Prostate gland (tissue), 2 donors: ENCODE results near the gene METTL13. TPM values are rescaled to one million over a fixed set of nuclear protein-coding genes. Genes with fewer than 3 reads are reported as not detected.

Source experiments
- DNase-seq: peaks from one replicate; pipeline ENCODE4 v3.0.0-alpha.2; 2019; ENCODE audit warnings: low spot score
- H3K27ac ChIP-seq, 2 donors: fragments of 200-600 bp; sonication (generic); 2 replicates each; pipeline ENCODE4 v1.5.1; 2017 to 2019
- H3K27me3 ChIP-seq: fragments of 200-600 bp; sonication (generic); replicated peaks from 2 replicates; pipeline ENCODE4 v1.5.1; 2019; ENCODE audit not compliant: insufficient read depth
- H3K36me3 ChIP-seq, 2 donors: fragments of 200-600 bp; sonication (generic); 1 replicate in 1 of 2; 2 replicates in 1 of 2; pipeline versions ENCODE4 v1.5.1 to v1.8.1; 2017 to 2019
- H3K4me1 ChIP-seq: fragments of 200-600 bp; sonication (generic); replicated peaks from 2 replicates; pipeline ENCODE4 v1.5.1; 2019
- H3K4me3 ChIP-seq, 2 donors: fragments of 200-600 bp; sonication (generic); 2 replicates each; pipeline ENCODE4 v1.5.1; 2017 to 2019
- H3K9me3 ChIP-seq: fragments of 200-600 bp; sonication (generic); 2 replicates; pipeline ENCODE4 v1.5.1; 2017
- POLR2A ChIP-seq: fragments of 450-650 bp; IDR thresholded peaks from one replicate; pipeline ENCODE4 v1.6.1; 2016; ENCODE audit warnings: antibody characterized with exemption, mild to moderate bottlenecking
- POLR2AphosphoS5 ChIP-seq: sonication (generic); formaldehyde crosslinking; IDR thresholded peaks from one replicate; pipeline ENCODE4 v1.6.1; 2017; ENCODE audit warnings: antibody characterized with exemption
- WGBS: methylation state at CpG from one replicate; pipeline ENCODE4 v1.1.5; 2018; 5-methylcytosine and 5-hydroxymethylcytosine counted together
- intact Hi-C: fragments of 100-400 bp; cut with DNase I; formaldehyde crosslinking; loops from one replicate; pipeline ENCODE4 v1.14.2; 2022
- total RNA-seq, 2 donors: library from RNA; depleted of rRNA; stranded (reverse); fragments of >200 nt; gene quantifications; one replicate each; pipeline ENCODE4 v1.1.0, GENCODE V29; 2016
- TF ChIP-seq, protein P1 (sequence below), 4 experiments: fragments of 200-600 bp in 2 of 4; fragments of 450-650 bp in 2 of 4; sonication (generic) in 2 of 4; IDR thresholded peaks; 1 replicate in 3 of 4; 2 replicates in 1 of 4; pipeline ENCODE4 v1.5.1; 2016 to 2019; ENCODE audit warnings: antibody characterized with exemption in 4 of 4, mild to moderate bottlenecking in 2 of 4, moderate library complexity in 2 of 4

The METTL13 gene
- total RNA-seq, 2 donors from 2014 or later = 25.5 to 49.8 TPM

DNA sequence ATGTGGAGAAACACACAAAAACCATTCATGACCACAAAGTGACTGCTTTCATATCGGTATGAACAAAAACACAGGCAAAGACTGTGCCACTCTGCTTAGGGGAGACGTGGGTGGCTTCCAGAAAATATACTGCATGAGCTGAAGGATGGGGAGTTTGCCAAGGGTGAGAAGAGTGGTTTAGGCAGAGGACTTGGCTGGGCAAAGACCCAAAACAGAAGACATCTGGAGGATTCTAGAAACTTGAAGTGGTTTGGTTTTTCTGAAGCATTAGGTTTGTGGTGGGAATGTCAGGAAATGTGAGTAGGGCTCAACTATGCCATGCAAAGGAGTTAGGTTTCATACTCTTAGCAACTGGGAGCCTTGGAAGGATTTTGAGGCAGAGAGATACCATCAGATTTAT lies 33.2 kb downstream of the METTL13 start:
- Histone ChIP-seq H3K4me1 (no peaks in the 10 kb centered on the region), H3K27me3 (no peaks in the 10 kb centered on the region), H3K27ac (no peak overlapping the region), H3K36me3 (no peaks in the 10 kb centered on the region), H3K4me3 (no peak overlapping the region), H3K9me3 (no peaks in the 10 kb centered on the region)
- intact Hi-C loops = no loop called here
- DNase-seq = no peak
- TF ChIP-seq POLR2AphosphoS5 (no peak), POLR2A (no peak)
- TF ChIP-seq, protein P1, sequence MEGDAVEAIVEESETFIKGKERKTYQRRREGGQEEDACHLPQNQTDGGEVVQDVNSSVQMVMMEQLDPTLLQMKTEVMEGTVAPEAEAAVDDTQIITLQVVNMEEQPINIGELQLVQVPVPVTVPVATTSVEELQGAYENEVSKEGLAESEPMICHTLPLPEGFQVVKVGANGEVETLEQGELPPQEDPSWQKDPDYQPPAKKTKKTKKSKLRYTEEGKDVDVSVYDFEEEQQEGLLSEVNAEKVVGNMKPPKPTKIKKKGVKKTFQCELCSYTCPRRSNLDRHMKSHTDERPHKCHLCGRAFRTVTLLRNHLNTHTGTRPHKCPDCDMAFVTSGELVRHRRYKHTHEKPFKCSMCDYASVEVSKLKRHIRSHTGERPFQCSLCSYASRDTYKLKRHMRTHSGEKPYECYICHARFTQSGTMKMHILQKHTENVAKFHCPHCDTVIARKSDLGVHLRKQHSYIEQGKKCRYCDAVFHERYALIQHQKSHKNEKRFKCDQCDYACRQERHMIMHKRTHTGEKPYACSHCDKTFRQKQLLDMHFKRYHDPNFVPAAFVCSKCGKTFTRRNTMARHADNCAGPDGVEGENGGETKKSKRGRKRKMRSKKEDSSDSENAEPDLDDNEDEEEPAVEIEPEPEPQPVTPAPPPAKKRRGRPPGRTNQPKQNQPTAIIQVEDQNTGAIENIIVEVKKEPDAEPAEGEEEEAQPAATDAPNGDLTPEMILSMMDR (IDR thresholded peaks at IDR 0.05) = no peak
- WGBS = 29% methylated on average over 2 of the region's 2 CpGs

DNA sequence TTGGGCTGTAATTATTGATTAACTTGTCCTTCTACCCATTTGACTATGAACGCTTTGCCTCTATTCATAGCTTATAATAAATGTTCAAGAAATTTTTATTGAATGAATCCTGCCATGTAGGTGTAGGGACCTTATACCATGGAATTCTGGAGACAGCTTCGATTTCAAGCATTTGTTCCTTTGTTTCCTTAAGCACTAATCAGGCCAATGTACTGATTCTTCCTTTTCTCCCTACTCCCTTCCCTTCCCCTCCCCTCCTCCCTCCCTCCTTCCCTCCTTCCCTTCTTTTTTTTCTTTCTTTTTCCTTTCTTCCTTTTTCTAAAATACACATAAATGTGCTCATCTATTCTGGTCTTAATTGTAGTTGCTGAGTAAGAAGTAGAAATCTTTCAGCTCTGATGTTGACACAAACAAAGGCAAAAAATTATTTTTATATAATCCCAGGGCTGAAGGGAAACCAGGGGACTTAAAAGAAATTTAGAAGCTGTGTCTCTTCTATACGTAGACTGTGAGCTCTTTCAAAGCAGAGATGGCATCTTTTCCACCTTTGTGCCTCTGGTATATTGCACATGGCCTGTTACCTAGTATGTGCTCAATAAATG lies 34.9 kb downstream of the METTL13 start:
- WGBS = 92% methylated on average over 3 of the region's 3 CpGs
- no peaks in the 10 kb centered on the region for H3K9me3 ChIP-seq
- no peak for DNase-seq
- H3K27ac ChIP-seq = no peak overlapping the region
- TF ChIP-seq POLR2A (no peak), POLR2AphosphoS5 (no peak)
- TF ChIP-seq, protein P1 (IDR thresholded peaks at IDR 0.05) = no peak
- intact Hi-C loops = no loop called here
- no peaks in the 10 kb centered on the region for H3K36me3 ChIP-seq
- H3K27me3 ChIP-seq = no peaks in the 10 kb centered on the region
- no peaks in the 10 kb centered on the region for H3K4me1 ChIP-seq
- no peak overlapping the region for H3K4me3 ChIP-seq

DNA sequence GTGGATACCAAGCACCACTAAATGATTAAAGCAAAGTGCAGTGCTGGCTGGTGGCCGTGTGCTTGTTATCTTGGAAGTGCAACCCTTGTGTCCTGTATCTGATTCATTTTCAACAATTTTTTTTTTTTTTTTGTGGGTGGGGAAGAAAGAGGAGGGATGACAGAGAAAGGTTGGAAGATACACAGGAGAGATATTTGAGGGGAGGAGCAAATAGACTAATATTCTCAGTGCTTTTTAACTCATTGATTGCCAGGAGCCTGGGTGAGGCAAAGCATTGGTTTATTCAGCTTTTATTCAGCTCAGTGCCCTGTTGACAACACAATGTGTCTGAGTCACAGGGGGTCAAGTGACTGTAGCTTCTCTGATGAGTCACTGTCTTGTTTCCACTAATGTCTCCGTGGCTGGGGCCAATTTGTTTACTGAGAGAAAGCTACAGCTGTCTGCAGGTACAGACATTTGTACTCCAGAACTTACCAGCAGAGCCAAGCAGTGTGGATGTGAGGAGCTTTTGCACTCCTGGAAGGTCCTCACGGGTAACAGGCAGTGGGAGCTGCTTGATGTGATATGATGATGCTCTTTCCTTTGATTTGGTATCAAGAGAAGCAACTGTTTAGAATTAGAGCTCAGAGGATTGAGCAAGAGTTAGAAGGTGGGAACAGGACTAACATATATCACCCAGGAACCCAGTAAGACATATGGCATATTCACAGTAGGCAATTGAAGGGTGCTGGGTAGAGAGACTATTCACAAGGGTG lies 36.2 kb downstream of the METTL13 start:
- H3K27ac ChIP-seq = no peak overlapping the region
- H3K36me3 ChIP-seq = no peaks in the 10 kb centered on the region
- no peak for DNase-seq
- H3K9me3 ChIP-seq = no peaks in the 10 kb centered on the region
- intact Hi-C loops = no loop called here
- TF ChIP-seq POLR2AphosphoS5 = no peak
- TF ChIP-seq, protein P1 (IDR thresholded peaks at IDR 0.05) = no peak
- TF ChIP-seq POLR2A = no peak
- no peaks in the 10 kb centered on the region for H3K27me3 ChIP-seq
- no peak overlapping the region for H3K4me3 ChIP-seq
- H3K4me1 ChIP-seq = no peaks in the 10 kb centered on the region
- 15% methylated on average over 3 of the region's 3 CpGs for WGBS

DNA sequence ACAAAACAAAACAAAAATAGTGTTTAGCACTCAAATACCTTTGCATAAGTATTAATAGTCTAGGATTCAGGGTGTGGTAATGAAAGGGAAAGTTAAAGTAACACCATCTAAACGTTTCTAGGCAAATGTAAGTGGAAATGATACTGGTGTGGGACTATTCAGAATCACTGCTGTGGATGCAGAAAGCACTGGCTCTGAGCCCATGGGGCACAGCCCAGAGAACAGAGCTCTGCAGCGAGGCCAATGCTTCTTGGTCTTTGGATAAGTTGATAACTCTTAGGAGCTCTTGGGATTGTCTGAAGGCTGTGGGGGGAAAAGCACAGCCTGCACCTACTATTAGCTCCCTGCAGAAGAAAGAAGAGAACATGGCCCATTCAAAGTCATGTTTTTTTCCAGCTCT lies 38.5 kb downstream of the METTL13 start:
- intact Hi-C loops = no loop called here
- no peak for TF ChIP-seq POLR2A
- TF ChIP-seq, protein P1 (IDR thresholded peaks at IDR 0.05) = no peak
- TF ChIP-seq POLR2AphosphoS5 = no peak
- Histone ChIP-seq H3K9me3 (no peaks in the 10 kb centered on the region), H3K36me3 (no peaks in the 10 kb centered on the region), H3K27me3 (no peaks in the 10 kb centered on the region), H3K27ac (no peak overlapping the region), H3K4me1 (no peaks in the 10 kb centered on the region), H3K4me3 (no peak overlapping the region)
- DNase-seq = no peak
- 59% methylated on average over 2 of the region's 2 CpGs for WGBS

DNA sequence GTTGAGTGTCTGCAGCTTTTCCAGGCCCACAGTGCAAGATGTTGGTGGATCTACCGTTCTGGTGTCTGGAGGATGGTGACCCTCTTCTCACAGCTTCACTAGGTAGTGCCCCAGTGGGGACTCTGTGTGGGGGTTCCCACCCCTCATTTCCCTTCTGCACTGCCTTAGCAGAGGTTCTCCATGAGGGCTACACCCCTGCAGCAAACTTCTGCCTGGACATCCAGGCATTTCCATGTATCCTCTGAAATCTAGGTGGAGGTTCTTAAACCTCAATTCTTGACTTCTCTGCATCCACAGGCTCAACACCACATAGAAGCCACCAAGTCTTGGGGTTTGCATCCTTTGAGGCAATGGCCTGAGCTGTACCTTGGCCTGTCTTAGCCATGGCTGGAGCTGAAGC lies 45.5 kb downstream of the METTL13 start:
- intact Hi-C loops = no loop called here
- Histone ChIP-seq H3K27ac (no peak overlapping the region), H3K36me3 (no peaks in the 10 kb centered on the region), H3K27me3 (no peaks in the 10 kb centered on the region), H3K4me3 (no peak overlapping the region), H3K9me3 (no peaks in the 10 kb centered on the region), H3K4me1 (no peaks in the 10 kb centered on the region)
- TF ChIP-seq POLR2A (no peak), POLR2AphosphoS5 (no peak)
- TF ChIP-seq, protein P1 (IDR thresholded peaks at IDR 0.05) = no peak
- 100% methylated on average over 1 of the region's 1 CpG for WGBS
- no peak for DNase-seq
